Esophagus muscularis mucosa (tissue), 4 donors: Measurements from ENCODE around the gene RAPGEF2. TPM values are rescaled to one million over a fixed set of nuclear protein-coding genes. Genes with fewer than 3 reads are reported as not detected.

ENCODE experiments used
- DNase-seq: peaks from one replicate; pipeline ENCODE4 v3.0.0-alpha.2; 2017; ENCODE audit errors: extremely low spot score
- H3K27ac ChIP-seq, 4 donors: fragments of 200-600 bp; sonication (generic); replicated peaks in 1 of 4; 1 replicate in 3 of 4; 2 replicates in 1 of 4; pipeline ENCODE4 v1.5.1; 2016 to 2019; ENCODE audit warnings: mild to moderate bottlenecking in 1 of 4
- H3K27me3 ChIP-seq, 4 donors: fragments of 200-600 bp; sonication (generic); one replicate each; pipeline versions ENCODE4 v1.5.1 to v1.6.0; 2016 to 2019
- H3K36me3 ChIP-seq, 4 donors: fragments of 200-600 bp; sonication (generic); one replicate each; pipeline ENCODE4 v1.5.1; 2016 to 2019
- H3K4me1 ChIP-seq, 4 donors: fragments of 200-600 bp; sonication (generic); one replicate each; pipeline ENCODE4 v1.5.1; 2016 to 2019
- H3K4me3 ChIP-seq, 4 donors: fragments of 200-600 bp; sonication (generic); 1 replicate in 2 of 4; 2 replicates in 2 of 4; pipeline ENCODE4 v1.5.1; 2016 to 2019; ENCODE audit warnings: mild to moderate bottlenecking in 4 of 4, moderate library complexity in 1 of 4
- H3K9me3 ChIP-seq, 4 donors: fragments of 200-600 bp; sonication (generic); 1 replicate in 3 of 4; 2 replicates in 1 of 4; pipeline ENCODE4 v1.5.1; 2016 to 2019
- CTCF ChIP-seq, 3 experiments: fragments of 200-600 bp in 2 of 3; fragments of 450-650 bp in 1 of 3; sonication (generic) in 2 of 3; IDR thresholded peaks; one replicate each; pipeline ENCODE4 v1.5.1; 2017 to 2019; ENCODE audit warnings: antibody characterized with exemption in 3 of 3, mild to moderate bottlenecking in 2 of 3, moderate library complexity in 1 of 3
- EP300 ChIP-seq: sonication (generic); formaldehyde crosslinking; IDR thresholded peaks from one replicate; pipeline ENCODE4 v1.6.1; 2017; ENCODE audit warnings: antibody characterized with exemption
- POLR2A ChIP-seq: fragments of 450-650 bp; IDR thresholded peaks from one replicate; pipeline ENCODE4 v1.6.1; 2017; ENCODE audit warnings: antibody characterized with exemption, moderate library complexity, mild to moderate bottlenecking, low read depth
- POLR2AphosphoS5 ChIP-seq, 2 donors: sonication (generic); formaldehyde crosslinking; IDR thresholded peaks; one replicate each; pipeline ENCODE4 v1.6.1; 2017; ENCODE audit warnings: antibody characterized with exemption in 2 of 2
- WGBS: methylation state at CpG from one replicate; pipeline ENCODE4 v1.1.5; 2018; 5-methylcytosine and 5-hydroxymethylcytosine counted together
- intact Hi-C: fragments of 100-400 bp; cut with DNase I; formaldehyde crosslinking; loops from one replicate; pipeline ENCODE4 v1.15.1; 2023
- total RNA-seq, 4 donors: library from RNA; depleted of rRNA; stranded (reverse); fragments of >200 nt; gene quantifications; one replicate each; pipeline versions ENCODE4 v1.1.0 to v1.2.1, GENCODE V29; 2016

Gene RAPGEF2
- total RNA-seq, 4 donors from 2014 or later: 55.6 to 61.5 (median 58.4) TPM

DNA sequence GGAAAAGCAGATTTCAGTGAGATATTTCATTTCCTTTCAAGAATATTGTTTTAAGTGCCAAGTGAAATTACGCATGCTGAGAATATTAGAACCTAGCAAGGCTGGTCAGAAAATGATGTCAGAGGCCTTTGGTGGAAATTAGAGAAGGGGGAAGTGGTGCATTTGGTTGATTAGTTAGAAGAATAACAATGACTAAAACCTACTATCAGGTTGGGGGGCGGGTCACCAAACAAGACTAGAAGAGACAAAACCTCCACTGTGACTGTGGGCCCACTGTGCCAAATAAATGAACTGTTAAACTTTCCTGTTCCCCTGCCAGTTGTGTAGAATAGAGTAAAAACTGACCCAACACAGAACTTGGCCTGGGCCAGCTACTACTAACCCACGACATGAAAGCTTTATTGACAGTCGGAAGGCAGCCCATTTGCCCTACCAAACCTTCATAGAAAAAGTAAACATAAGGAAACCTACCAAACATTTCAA, 2.9 kb downstream of the RAPGEF2 start:
- peak overlapping the region; percentile 96 to 98 (median 98) for H3K27ac ChIP-seq
- H3K36me3 ChIP-seq: no peaks in the 10 kb centered on the region
- peak overlapping the region; percentile 96 to 100 (median 100) for H3K4me3 ChIP-seq
- TF ChIP-seq POLR2A (no peak), EP300 (no peak), CTCF (IDR thresholded peaks at IDR 0.05) (no peak), POLR2AphosphoS5 (IDR thresholded peaks at IDR 0.05) (no peak)
- peak; percentile 88 for DNase-seq
- H3K4me1 ChIP-seq: peaks cover 29 to 62% (median 56%) of the 10 kb centered on the region in 4 donors
- no peaks in the 10 kb centered on the region for H3K9me3 ChIP-seq
- 33% methylated on average over 4 of the region's 4 CpGs for WGBS
- H3K27me3 ChIP-seq: no peaks in the 10 kb centered on the region
- intact Hi-C loops: loop anchor here (2.0 kb wide), 1 partner anchor 69 kb away; no protein-coding TSS in a partner anchor

DNA sequence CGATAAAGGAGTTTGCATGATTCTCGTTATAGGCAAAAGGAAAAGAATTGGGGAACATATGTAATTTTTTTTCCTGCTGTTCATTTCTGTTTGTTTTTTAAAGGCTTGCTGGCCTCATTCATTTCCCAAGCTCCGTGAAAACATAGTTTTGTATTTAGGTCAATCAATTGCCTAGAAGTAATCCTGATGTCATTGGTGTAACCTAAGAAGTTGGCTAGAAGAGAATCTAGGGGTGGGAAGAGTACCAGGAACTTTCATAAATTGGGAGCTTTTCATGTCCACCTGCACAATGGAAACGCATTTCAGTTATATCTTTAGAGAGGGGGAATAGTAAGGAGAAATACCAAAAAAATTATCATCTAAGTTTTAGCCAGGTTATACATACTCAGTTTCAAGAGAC, 3.8 kb downstream of the RAPGEF2 start:
- DNase-seq: no peak
- Histone ChIP-seq H3K9me3 (no peaks in the 10 kb centered on the region), H3K4me1 (peaks cover 29 to 68% (median 57%) of the 10 kb centered on the region in 4 donors), H3K36me3 (no peaks in the 10 kb centered on the region), H3K27me3 (no peaks in the 10 kb centered on the region), H3K27ac (peak overlapping the region in 1 of 4 donors; percentile 20), H3K4me3 (peak overlapping the region in 3 of 4 donors; percentile 96 to 100 (median 99))
- TF ChIP-seq CTCF (IDR thresholded peaks at IDR 0.05) (no peak), POLR2AphosphoS5 (IDR thresholded peaks at IDR 0.05) (no peak), POLR2A (no peak), EP300 (no peak)
- intact Hi-C loops: no loop called here
- WGBS: 51% methylated on average over 4 of the region's 4 CpGs

GRCh38 chr4:159107203-159107925, 4.5 kb downstream of the RAPGEF2 start:
- Histone ChIP-seq H3K36me3 (no peaks in the 10 kb centered on the region), H3K27me3 (no peaks in the 10 kb centered on the region), H3K9me3 (no peaks in the 10 kb centered on the region), H3K4me1 (peaks cover 29 to 64% (median 54%) of the 10 kb centered on the region in 4 donors), H3K27ac (no peak overlapping the region), H3K4me3 (peak overlapping the region in 1 of 4 donors; percentile 99)
- WGBS: 31% methylated on average over 2 of the region's 2 CpGs
- intact Hi-C loops: no loop called here
- TF ChIP-seq EP300 (no peak), POLR2AphosphoS5 (IDR thresholded peaks at IDR 0.05) (no peak), CTCF (IDR thresholded peaks at IDR 0.05) (no peak), POLR2A (no peak)
- DNase-seq: no peak

GRCh38 chr4:159108124-159108523, 5.2 kb downstream of the RAPGEF2 start:
- intact Hi-C loops: no loop called here
- Histone ChIP-seq H3K27me3 (no peaks in the 10 kb centered on the region), H3K4me3 (no peak overlapping the region), H3K4me1 (peaks cover 29 to 62% (median 52%) of the 10 kb centered on the region in 4 donors), H3K9me3 (no peaks in the 10 kb centered on the region), H3K27ac (no peak overlapping the region), H3K36me3 (no peaks in the 10 kb centered on the region)
- WGBS: 53% methylated on average over 3 of the region's 3 CpGs
- no peak for TF ChIP-seq CTCF (IDR thresholded peaks at IDR 0.05)
- TF ChIP-seq POLR2A: no peak
- no peak for TF ChIP-seq EP300
- no peak for TF ChIP-seq POLR2AphosphoS5 (IDR thresholded peaks at IDR 0.05)
- DNase-seq: no peak
